WI38 (cell line): Measurements from ENCODE around the gene EPB41L2.
A peak's percentile ranks its signal among the peaks of the same experiment; 100 is the strongest.

Experiments
- H3K4me3 ChIP-seq: 2 replicates; pipeline ENCODE4 v1.5.1; 2011; ENCODE audit warnings: low read depth, mild to moderate bottlenecking, control low read depth, low read length
- TF ChIP-seq, protein P1 (sequence below): IDR thresholded peaks from 2 replicates; pipeline ENCODE4 v1.5.1; 2012; ENCODE audit warnings: low read depth, mild to moderate bottlenecking, control low read depth, low read length

Gene EPB41L2

DNA sequence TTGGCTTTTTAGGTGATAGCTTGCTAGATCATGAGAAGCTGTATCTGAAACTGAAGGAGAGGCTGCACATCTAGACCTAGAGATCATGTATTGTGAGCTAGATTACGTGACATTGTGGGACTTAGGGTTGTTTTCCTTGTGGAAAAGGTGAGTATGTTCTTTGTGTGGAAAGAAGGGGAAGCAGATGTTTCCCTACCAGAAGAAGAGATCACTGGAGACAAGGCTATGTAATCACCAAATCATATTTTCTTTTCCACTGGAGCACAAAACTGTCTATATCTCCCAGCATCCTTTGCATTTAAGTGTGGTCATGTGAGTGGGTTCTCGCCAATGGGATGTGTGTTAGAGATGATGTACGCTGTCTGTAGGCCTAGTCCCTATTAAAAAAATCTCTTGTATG, 7.0 kb upstream of the EPB41L2 start:
- TF ChIP-seq, protein P1, sequence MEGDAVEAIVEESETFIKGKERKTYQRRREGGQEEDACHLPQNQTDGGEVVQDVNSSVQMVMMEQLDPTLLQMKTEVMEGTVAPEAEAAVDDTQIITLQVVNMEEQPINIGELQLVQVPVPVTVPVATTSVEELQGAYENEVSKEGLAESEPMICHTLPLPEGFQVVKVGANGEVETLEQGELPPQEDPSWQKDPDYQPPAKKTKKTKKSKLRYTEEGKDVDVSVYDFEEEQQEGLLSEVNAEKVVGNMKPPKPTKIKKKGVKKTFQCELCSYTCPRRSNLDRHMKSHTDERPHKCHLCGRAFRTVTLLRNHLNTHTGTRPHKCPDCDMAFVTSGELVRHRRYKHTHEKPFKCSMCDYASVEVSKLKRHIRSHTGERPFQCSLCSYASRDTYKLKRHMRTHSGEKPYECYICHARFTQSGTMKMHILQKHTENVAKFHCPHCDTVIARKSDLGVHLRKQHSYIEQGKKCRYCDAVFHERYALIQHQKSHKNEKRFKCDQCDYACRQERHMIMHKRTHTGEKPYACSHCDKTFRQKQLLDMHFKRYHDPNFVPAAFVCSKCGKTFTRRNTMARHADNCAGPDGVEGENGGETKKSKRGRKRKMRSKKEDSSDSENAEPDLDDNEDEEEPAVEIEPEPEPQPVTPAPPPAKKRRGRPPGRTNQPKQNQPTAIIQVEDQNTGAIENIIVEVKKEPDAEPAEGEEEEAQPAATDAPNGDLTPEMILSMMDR, result no peak

DNA sequence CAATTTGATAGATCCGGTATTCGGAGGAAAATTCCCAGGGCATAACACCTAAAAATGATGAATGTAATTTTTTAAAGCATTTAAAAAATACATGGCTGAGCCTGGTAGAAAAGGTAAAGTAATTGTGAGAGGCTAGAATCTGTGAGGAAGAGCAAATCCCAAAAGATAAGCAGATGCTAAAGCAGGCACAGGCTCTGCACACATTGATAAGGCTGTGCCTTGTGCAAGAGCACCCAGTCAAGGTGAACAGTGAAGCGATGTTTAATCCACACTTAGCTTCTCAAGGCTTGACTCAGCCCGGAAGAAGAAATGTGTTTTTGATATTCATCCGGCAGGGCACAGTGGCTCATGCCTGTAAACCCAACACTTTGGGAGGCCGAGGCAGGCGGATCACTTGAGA, 5.1 kb upstream of the EPB41L2 start:
- TF ChIP-seq, protein P1, result no peak
- no peak overlapping the region for H3K4me3 ChIP-seq

More for the DNA sequence above, 7.0 kb upstream of the EPB41L2 start:
- H3K4me3 ChIP-seq, result no peak overlapping the region

DNA sequence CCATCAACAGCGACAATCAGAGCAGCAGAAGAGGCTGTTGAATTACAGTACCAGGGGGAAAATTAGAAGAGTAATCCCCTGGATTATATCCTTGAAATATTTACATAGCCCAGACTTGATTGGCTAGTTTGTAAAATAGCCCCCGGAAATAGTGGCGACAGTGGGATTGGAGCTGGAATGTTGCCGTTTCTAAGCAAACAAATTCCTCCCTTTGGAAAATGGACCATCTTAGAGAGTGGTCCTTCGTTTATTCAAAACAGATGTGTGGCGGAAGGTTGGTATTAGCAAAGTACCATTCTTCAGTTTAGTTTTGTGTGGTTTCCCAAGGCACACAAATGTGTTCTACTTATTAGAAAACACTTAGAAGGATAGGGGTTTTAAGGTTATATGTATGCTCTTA, 4.5 kb upstream of the EPB41L2 start:
- no peak overlapping the region for H3K4me3 ChIP-seq
- TF ChIP-seq, protein P1, result no peak

DNA sequence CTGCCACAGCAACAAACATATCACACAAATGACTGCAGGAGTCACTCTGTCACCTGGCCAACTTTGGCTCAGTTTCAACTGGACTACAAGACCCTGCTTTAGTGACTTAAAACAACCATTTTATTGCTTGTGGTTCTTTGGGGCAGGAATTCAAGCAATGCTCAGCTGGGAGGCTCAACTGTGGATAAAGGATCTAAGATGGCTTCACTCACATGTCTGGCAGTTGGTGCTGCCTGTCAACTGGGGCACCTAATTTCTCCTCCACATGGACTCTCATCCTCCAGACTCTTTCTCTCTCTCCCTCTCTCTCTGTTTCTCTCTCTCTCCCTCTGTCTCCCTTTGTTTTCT, 2.8 kb upstream of the EPB41L2 start:
- TF ChIP-seq, protein P1, result no peak
- no peak overlapping the region for H3K4me3 ChIP-seq

DNA sequence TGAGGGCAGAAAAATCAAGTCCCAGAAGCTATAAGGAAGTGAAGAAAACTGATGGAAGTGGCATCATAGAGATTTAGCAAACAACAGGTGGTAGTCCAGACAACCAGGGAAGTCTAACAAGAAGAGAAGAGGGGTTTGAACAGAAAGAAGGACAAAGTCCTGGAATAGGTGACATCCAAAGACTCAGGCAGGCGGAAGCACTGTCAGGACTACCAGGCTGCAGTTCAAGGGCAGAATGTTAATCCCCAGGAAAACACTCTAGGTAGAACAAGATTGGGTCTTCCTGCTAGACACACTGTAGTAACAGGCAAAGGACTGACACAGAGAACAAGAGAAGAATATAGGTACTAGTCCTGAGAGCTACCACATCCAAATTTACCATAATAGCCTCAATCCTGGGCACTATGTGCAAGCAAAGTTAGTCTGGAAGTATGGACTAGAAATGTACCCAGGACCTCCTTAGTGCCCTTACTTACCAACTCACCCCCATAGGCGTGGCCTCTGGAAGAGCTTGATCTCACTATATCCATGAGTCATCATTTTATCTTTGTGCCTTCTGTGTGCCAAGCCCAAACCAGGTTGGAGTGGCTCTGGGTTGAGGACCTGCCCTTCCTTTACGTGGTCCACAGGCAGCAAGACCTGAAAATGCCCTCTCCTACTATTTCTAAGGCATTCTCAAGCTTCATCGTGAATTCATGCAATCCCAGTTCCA, 2.2 kb upstream of the EPB41L2 start:
- H3K4me3 ChIP-seq, result no peak overlapping the region
- TF ChIP-seq, protein P1, result no peak

DNA sequence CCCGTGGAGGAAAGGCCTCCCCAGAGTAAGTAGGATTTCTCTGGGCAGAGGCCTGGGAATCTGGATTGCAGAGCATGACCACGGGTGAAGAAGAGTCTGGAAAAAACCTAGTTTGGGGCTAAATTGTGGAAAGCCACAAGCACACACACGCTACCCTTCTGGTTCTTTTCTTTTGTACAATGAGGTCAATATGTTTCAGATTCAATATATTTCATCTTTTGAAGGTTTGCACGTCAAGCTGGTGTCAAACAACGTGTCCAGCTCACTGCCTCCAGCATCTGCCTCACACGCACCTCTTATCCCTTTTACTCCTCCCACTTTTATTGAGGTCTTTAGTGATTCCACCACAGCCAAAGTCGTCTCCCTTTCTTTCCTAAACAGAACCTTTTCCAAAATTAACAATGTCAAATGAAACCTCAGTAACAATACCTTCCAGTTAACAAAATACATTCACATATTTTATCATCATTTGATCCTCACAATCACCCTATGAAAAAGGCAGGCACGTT, 773 bp upstream of the EPB41L2 start:
- TF ChIP-seq, protein P1, result no peak
- peak overlapping the region; percentile 93 for H3K4me3 ChIP-seq

DNA sequence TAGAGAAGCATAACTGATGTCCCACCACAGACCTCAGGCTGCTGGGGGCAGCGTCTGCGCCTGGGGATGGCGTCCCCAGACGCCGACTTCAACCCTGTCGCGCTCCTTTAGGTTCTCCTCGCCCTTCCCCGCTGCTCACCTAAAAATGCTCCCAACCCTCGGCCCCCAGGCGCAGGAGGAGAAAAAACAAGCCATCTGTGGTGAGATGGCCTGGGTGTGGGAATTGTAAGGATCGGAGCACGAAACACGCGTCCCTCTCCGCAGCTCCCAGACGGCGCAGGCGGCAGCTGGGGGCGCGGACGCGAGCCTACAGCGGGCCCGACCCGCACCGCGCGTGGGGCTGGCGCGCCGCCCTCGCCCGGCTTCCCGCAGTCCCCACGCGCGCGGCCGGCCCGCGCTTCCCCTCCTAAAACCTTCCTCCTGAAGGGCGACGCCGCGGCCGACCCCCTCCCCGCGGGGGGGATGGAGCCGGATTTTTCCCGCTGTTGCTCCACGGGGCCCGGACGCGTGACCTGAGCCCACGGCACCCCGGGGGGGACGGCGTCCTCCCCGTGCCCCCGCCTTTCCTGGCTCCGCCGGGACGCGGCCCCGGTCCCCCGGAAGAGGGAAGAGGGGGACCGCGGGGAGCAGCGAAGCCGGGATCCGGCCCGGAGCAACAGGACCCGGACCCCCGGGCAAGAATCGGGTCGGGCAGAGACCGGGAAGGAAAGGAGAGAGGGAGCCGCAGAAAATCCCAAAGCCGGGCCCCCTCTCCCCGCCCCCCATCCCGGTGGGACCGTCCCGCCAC, 611 bp downstream of the EPB41L2 start:
- TF ChIP-seq, protein P1, result no peak
- peak overlapping the region; percentile 93 for H3K4me3 ChIP-seq
